ENCODE data around the gene FYCO1.

DNA sequence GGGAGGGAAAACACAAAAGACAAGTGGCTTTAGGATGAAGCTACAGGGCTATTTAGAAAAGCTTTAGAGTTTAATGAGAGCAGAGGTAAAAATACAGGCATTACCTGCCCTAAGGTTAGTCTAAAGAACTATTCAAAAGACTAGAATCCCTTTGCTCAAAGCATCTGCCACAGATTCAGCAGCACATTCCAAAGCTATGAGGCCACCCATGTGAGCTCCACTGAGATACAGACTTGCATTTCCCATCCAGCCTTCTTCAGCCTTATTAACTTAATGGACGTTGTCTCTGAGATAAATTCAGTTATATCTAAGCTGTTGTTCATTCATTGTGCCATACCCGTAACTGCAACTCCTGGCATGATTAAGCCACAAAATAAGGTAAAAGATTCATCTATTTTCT is 26.9 kb downstream of the FYCO1 start:
- TF ChIP-seq, protein P1, sequence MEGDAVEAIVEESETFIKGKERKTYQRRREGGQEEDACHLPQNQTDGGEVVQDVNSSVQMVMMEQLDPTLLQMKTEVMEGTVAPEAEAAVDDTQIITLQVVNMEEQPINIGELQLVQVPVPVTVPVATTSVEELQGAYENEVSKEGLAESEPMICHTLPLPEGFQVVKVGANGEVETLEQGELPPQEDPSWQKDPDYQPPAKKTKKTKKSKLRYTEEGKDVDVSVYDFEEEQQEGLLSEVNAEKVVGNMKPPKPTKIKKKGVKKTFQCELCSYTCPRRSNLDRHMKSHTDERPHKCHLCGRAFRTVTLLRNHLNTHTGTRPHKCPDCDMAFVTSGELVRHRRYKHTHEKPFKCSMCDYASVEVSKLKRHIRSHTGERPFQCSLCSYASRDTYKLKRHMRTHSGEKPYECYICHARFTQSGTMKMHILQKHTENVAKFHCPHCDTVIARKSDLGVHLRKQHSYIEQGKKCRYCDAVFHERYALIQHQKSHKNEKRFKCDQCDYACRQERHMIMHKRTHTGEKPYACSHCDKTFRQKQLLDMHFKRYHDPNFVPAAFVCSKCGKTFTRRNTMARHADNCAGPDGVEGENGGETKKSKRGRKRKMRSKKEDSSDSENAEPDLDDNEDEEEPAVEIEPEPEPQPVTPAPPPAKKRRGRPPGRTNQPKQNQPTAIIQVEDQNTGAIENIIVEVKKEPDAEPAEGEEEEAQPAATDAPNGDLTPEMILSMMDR (conservative IDR thresholded peaks at IDR 0.05; ENCODE audit: low read length), result no peak
- TF ChIP-seq EZH2phosphoT487 (IDR thresholded peaks at IDR 0.05; ENCODE audit: borderline replicate concordance, low read depth, low read length), result no peak

Measured in OCI-LY7 (cell line).